ENCODE data around the gene PLOD1. TPM values are rescaled to one million over a fixed set of nuclear protein-coding genes. Genes with fewer than 3 reads are reported as not detected.
"Not testable (repeated sequence)": the region's sequence is repeated elsewhere in the genome, so short reads cannot be mapped to it uniquely, and the experiment has no call there.

PLOD1 gene
- total RNA-seq, 1 donor from 2014 or later, result 54.8 TPM

GRCh38 chr1:11935057-11935412 lies 518 bp downstream of the PLOD1 start:
- Histone ChIP-seq H3K4me3 (ENCODE audit: low read depth, low read length) (peak overlapping the region; percentile 61), H3K36me3 (ENCODE audit: control insufficient read depth, insufficient read depth, low read length) (peaks cover 10% of the 10 kb centered on the region), H3K27me3 (ENCODE audit: control insufficient read depth, insufficient read depth, low read length) (no peaks in the 10 kb centered on the region)
- DNase-seq (ENCODE audit: low read depth) (no peak), FAIRE-seq (no peak)
- no peak for TF ChIP-seq CTCF (IDR thresholded peaks at IDR 0.05; ENCODE audit: insufficient read depth, low read length, severe bottlenecking)

DNA sequence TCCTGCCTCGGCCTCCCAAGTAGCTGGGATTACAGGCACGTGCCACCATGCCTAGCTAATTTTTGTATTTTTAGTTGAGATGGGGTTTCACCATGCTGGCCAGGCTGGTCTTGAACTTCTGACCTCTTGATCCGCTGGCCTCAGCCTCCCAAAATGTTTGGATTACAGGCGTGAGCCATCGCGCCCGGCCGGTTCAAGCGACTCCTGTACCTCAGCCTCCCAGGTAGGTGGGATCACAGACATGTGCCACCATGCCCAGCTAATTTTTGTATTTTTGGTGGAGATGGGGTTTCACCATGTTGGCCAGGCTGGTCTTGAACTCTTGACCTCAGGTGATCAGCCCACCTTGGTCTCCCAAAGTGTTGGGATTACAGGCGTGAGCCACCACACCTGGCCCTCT lies 1.2 kb downstream of the PLOD1 start:
- not testable (repeated sequence) for FAIRE-seq; DNase-seq (ENCODE audit: low read depth); H3K27me3 ChIP-seq (ENCODE audit: control insufficient read depth, insufficient read depth, low read length); H3K4me3 ChIP-seq (ENCODE audit: low read depth, low read length); H3K36me3 ChIP-seq (ENCODE audit: control insufficient read depth, insufficient read depth, low read length)

DNA sequence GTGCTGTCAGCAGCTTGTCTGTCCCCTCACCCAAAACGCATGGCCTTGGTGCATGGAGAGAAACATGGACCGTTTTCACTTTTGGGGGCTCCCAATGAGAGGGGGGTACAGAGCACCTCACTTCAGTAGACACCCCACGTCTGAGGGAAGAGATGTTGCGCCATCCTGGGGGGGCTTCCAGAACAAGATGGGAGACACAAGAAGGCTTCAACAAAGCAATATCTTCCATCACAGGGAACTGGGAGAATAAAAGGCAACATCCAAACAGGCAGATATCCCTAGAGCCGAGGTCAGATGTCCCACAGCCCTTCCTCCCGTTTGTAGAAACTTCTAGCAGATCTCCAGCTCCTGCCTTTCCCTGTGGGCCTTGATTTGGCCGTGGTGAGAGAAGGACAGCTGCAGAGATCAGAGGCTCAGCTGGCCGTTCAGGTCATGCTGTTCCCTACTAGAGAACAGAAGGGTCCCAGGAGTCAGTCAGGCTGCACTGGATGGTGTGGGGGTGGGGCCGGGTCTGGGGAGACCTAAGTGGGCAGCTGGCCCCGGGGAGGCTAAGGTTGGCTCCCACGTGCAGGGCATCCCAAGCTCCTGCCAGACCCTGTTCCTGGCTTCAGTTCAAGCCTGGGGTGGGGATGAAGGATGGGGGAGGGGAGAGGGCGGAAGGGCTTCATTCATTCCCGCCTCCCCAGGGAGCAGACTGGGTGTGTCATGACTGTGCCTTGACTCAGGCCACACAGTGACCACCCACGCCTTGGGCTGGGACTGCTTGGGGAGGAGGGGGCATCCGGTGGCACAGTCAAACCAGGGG lies 4.4 kb downstream of the PLOD1 start:
- peaks cover 10% of the 10 kb centered on the region for H3K36me3 ChIP-seq (ENCODE audit: control insufficient read depth, insufficient read depth, low read length)
- no peak for DNase-seq (ENCODE audit: low read depth)
- TF ChIP-seq CTCF (IDR thresholded peaks at IDR 0.05; ENCODE audit: insufficient read depth, low read length, severe bottlenecking), result no peak
- H3K27me3 ChIP-seq (ENCODE audit: control insufficient read depth, insufficient read depth, low read length), result no peaks in the 10 kb centered on the region
- H3K4me3 ChIP-seq (ENCODE audit: low read depth, low read length), result no peak overlapping the region
- FAIRE-seq, result no peak

DNA sequence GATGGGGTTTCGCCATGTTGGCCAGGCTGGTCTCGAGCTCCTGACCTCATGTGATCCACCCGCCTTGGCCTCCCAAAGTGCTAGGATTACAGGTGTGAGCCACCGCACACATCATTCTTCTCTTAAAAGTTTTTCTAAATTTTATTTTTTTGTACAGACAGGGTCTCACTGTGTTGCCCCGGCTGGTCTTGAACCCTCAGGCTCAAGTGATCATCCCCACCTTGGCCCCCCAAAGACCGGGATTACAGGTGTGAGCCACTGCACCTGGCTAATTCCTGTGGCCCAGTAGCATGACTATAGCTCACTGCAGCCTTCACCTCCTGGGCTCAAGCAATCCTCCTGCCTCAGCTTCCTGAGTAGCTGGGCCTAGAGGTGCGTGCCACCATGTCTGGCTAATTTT lies 5.3 kb downstream of the PLOD1 start:
- H3K27me3 ChIP-seq (ENCODE audit: control insufficient read depth, insufficient read depth, low read length); H3K4me3 ChIP-seq (ENCODE audit: low read depth, low read length); DNase-seq (ENCODE audit: low read depth); FAIRE-seq: not testable (repeated sequence)
- H3K36me3 ChIP-seq (ENCODE audit: control insufficient read depth, insufficient read depth, low read length), result peaks cover 12% of the 10 kb centered on the region

GRCh38 chr1:11940260-11940921 lies 5.9 kb downstream of the PLOD1 start:
- DNase-seq (ENCODE audit: low read depth) (no peak), FAIRE-seq (no peak)
- TF ChIP-seq CTCF (IDR thresholded peaks at IDR 0.05; ENCODE audit: insufficient read depth, low read length, severe bottlenecking), result no peak
- H3K27me3 ChIP-seq (ENCODE audit: control insufficient read depth, insufficient read depth, low read length), result no peaks in the 10 kb centered on the region
- H3K4me3 ChIP-seq (ENCODE audit: low read depth, low read length), result no peak overlapping the region
- H3K36me3 ChIP-seq (ENCODE audit: control insufficient read depth, insufficient read depth, low read length), result peaks cover 14% of the 10 kb centered on the region

GRCh38 chr1:11942280-11942679 lies 7.8 kb downstream of the PLOD1 start:
- TF ChIP-seq CTCF (IDR thresholded peaks at IDR 0.05; ENCODE audit: insufficient read depth, low read length, severe bottlenecking), result no peak
- peaks cover 10% of the 10 kb centered on the region for H3K36me3 ChIP-seq (ENCODE audit: control insufficient read depth, insufficient read depth, low read length)
- no peak overlapping the region for H3K4me3 ChIP-seq (ENCODE audit: low read depth, low read length)
- no peaks in the 10 kb centered on the region for H3K27me3 ChIP-seq (ENCODE audit: control insufficient read depth, insufficient read depth, low read length)
- no peak for DNase-seq (ENCODE audit: low read depth)
- FAIRE-seq, result no peak
